HL-60/S4 (cell line): ENCODE results near the gene PASK.

ENCODE experiments used
- in situ Hi-C: fragments of 300-500 bp; cut with MboI; formaldehyde crosslinking; loops from 2 replicates; pipeline ENCODE4 v1.14.3; 2022; ENCODE audit warnings: low sequenced_read_pairs

The PASK gene

GRCh38 chr2:241148239-241148638 lies 1.0 kb downstream of the PASK start:
- in situ Hi-C loops: no loop called here

- in situ Hi-C loops: no loop called here
These were observed 1.9 kb downstream of the PASK start for GRCh38 chr2:241147336-241147735.

- in situ Hi-C loops: no loop called here
These were observed 3.0 kb downstream of the PASK start for GRCh38 chr2:241146286-241146685.

GRCh38 chr2:241142593-241142992 lies 6.7 kb downstream of the PASK start:
- in situ Hi-C loops: no loop called here

- in situ Hi-C loops: no loop called here
These were observed 7.2 kb downstream of the PASK start for GRCh38 chr2:241142063-241142462.

GRCh38 chr2:241141214-241141770 lies 8.0 kb downstream of the PASK start:
- in situ Hi-C loops: no loop called here

GRCh38 chr2:241140445-241140840 lies 8.8 kb downstream of the PASK start:
- in situ Hi-C loops: no loop called here

GRCh38 chr2:241139531-241140444 lies 9.5 kb downstream of the PASK start:
- in situ Hi-C loops: no loop called here

- in situ Hi-C loops: no loop called here
These were observed 10.8 kb downstream of the PASK start for GRCh38 chr2:241138471-241138870.

- in situ Hi-C loops: no loop called here
These were observed 11.7 kb downstream of the PASK start for GRCh38 chr2:241137276-241138190.

GRCh38 chr2:241136661-241137260 lies 12.5 kb downstream of the PASK start:
- in situ Hi-C loops: no loop called here

GRCh38 chr2:241136191-241136590 lies 13.1 kb downstream of the PASK start:
- in situ Hi-C loops: no loop called here

- in situ Hi-C loops: no loop called here
These were observed 13.5 kb downstream of the PASK start for GRCh38 chr2:241135737-241136136.

GRCh38 chr2:241134711-241135110 lies 14.6 kb downstream of the PASK start:
- in situ Hi-C loops: no loop called here

- in situ Hi-C loops: no loop called here
These were observed 15.8 kb downstream of the PASK start for GRCh38 chr2:241133436-241133820.

GRCh38 chr2:241132538-241133435 lies 16.5 kb downstream of the PASK start:
- in situ Hi-C loops: no loop called here

GRCh38 chr2:241131531-241131930 lies 17.7 kb downstream of the PASK start:
- in situ Hi-C loops: no loop called here

- in situ Hi-C loops: no loop called here
These were observed 19.0 kb downstream of the PASK start for GRCh38 chr2:241130316-241130715.

GRCh38 chr2:241129086-241129871 lies 20.0 kb downstream of the PASK start:
- in situ Hi-C loops: no loop called here
